K562 (cell line): ENCODE measurements around the gene ARHGDIA. TPM values are rescaled to one million over a fixed set of nuclear protein-coding genes. Genes with fewer than 3 reads are reported as not detected.

ENCODE experiments used
- IRF1 ChIP-seq: sonication (generic); formaldehyde crosslinking; IDR thresholded peaks from 2 replicates; pipeline ENCODE4 v1.8.0; 2022; ENCODE audit warnings: missing genetic modification reagents, mild to moderate bottlenecking, borderline replicate concordance
- NUFIP1 ChIP-seq: fragments of 450-650 bp; IDR thresholded peaks from 2 replicates; pipeline ENCODE4 v1.6.1; 2018; ENCODE audit not compliant: partially characterized antibody
- TFE3 ChIP-seq: fragments of 450-650 bp; formaldehyde crosslinking; IDR thresholded peaks from 2 replicates; pipeline ENCODE4 v1.4.0; 2020; ENCODE audit warnings: mild to moderate bottlenecking, mixed read lengths
- TGIF2 ChIP-seq: sonication (generic); formaldehyde crosslinking; IDR thresholded peaks from 2 replicates; pipeline ENCODE4 v1.8.1; 2022; ENCODE audit warnings: mild to moderate bottlenecking, missing genetic modification reagents, moderate library complexity
- ZBTB11 ChIP-seq, 3 experiments: fragments of 200-800 bp in 1 of 3; fragments of 250-450 bp in 1 of 3; fragments of 450-650 bp in 1 of 3; sonication (Bioruptor Pico) in 1 of 3; sonication (Bioruptor generic) in 1 of 3; formaldehyde crosslinking in 1 of 3; IDR thresholded peaks; 2 replicates each; pipeline versions ENCODE4 v1.6.1 to v1.8.0; 2016 to 2022; ENCODE audit warnings: mild to moderate bottlenecking in 2 of 3, missing genetic modification characterization in 2 of 3, missing compliant biosample characterization in 1 of 3, moderate library complexity in 1 of 3
- ZBTB40 ChIP-seq, 2 experiments: fragments of 450-650 bp in 1 of 2; sonication (generic) in 1 of 2; formaldehyde crosslinking in 1 of 2; IDR thresholded peaks; 2 replicates each; pipeline versions ENCODE4 v1.7.1 to v1.9.0; 2016 to 2022; ENCODE audit warnings: inconsistent platforms in 1 of 2, mild to moderate bottlenecking in 1 of 2, missing genetic modification reagents in 1 of 2
- polyA plus RNA-seq, 8 experiments: library from polyadenylated mRNA; depleted of rRNA in 4 of 8; stranded (reverse) in 5 of 8; unstranded in 3 of 8; fragments of >200 nt; fragmentation: Nextera tagmentation in 2 of 8; fragmentation: Illumina TruSeq in 1 of 8; extraction: Ambion mirVana in 2 of 8; extraction: Trizol in 1 of 8; gene quantifications; 2 replicates each; pipeline versions ENCODE4 v1.2.1 to v1.2.3, GENCODE V29; 2011 to 2014; ENCODE audit warnings: inconsistent platforms in 1 of 8, missing spikeins in 1 of 8
- total RNA-seq, 7 experiments: library from RNA; depleted of rRNA in 6 of 7; stranded (reverse); fragments of >200 nt in 6 of 7; fragmentation: Illumina TruSeq in 2 of 7; extraction: Trizol in 2 of 7; gene quantifications; 2 replicates each; pipeline versions ENCODE4 v1.2.1 to v1.2.3, GENCODE V29; 2011 to 2021; ENCODE audit warnings: low replicate concordance in 1 of 7

The ARHGDIA gene
- total and polyA plus RNA-seq, 9 of the 15 experiments (the other 6 are each of a cell fraction or from before 2014, with no cell fraction given): 9.6 to 340 (median 97.6) TPM

- peak; percentile 53; the same call in 1 of the 2 replicates for TF ChIP-seq ZBTB40 (IDR thresholded peaks at IDR 0.05)
- TF ChIP-seq ZBTB40 (CRISPR knock-in tag; IDR thresholded peaks at IDR 0.05): no peak
- TF ChIP-seq TGIF2 (CRISPR knock-in tag): 0 out of 2 replicates have a peak, but pooled peaks have one; percentile 54
- no peak for TF ChIP-seq ZBTB11 (CRISPR knock-in tag; IDR thresholded peaks at IDR 0.05)
- TF ChIP-seq IRF1 (CRISPR knock-in tag): no peak
- no peak for TF ChIP-seq TFE3 (CRISPR knock-in tag)
- no peak for TF ChIP-seq NUFIP1
These were observed 11.0 kb downstream of the ARHGDIA start, which contains the start of gene P4HB (continued) for GRCh38 chr17:81859906-81860755.
